Activated CD4-positive, alpha-beta T cell treated with anti-CD3 and anti-CD28 coated beads, Interleukin-2, Interleukin-4, amounts not matched to agents 100 ng/mL and 50 ng/mL, durations not matched to agents 16 hours and 8 hours (primary cell): ENCODE measurements around the gene FILIP1L.
A peak's percentile ranks its signal among the peaks of the same experiment; 100 is the strongest.
"Not testable (repeated sequence)": the region's sequence is repeated elsewhere in the genome, so short reads cannot be mapped to it uniquely, and the experiment has no call there.

Experiments
- DNase-seq: peaks from one replicate; pipeline ENCODE4 v3.0.0-alpha.2; 2020; ENCODE audit warnings: low spot score

The FILIP1L gene

GRCh38 chr3:99841949-99842348 lies 272.4 kb downstream of the FILIP1L start:
- DNase-seq, result not testable (repeated sequence)

DNA sequence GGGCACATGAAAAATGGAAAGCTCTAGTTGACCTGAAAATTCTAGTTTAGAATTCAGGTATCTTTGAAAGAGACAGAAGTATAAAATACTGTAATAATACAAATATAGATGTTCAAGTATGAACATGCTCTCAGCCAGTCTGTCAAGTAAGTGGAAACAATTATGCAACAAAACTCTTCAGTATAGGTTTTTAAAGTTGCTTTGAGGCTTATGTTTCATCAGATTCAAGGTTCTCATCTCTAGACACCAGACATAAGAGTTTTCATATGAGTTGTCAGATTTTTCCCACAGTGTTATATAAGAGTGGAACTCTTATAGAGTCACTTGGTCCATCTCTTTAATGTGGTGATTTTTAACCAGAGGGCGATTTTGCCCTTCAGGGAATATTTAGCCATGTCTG lies 274.7 kb downstream of the FILIP1L start:
- DNase-seq, result no peak

DNA sequence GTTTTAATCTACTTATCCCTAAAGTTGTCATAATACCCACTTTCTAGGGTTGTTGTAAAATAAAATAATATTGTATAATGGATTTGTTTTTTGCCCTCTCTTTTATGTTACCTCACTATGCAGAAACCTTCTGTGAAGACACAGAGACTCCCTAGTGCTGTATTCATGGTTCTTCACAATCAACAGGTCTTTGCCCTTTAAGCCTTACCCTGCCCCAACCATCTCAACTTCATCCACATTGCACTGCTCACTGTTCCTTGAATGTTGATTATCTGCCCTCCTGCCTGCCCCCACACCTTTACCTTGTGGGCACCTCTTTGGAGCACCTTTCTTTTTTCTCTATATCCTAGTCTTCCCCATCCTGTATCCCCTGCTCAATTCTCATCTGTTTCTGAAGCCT lies 275.5 kb downstream of the FILIP1L start:
- no peak for DNase-seq

DNA sequence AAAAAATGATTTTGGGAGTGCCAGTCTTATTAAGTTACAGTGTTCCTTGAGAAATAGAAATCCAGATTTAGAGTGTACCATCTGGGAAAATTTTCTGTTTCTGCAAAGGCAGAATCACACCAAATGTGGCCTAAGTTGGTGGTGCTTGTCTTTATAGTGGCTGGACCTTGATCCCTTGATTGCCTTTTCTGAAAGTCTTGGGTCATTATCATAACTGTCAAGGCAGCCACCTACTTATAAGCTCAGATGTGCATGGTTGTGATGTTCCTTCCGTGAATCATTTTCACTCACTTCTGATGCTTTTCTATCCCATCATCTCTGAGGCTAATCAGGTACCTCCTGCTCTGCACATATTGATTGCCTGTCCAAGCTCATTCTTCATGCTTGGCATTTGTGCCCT lies 276.6 kb downstream of the FILIP1L start:
- DNase-seq, result no peak

DNA sequence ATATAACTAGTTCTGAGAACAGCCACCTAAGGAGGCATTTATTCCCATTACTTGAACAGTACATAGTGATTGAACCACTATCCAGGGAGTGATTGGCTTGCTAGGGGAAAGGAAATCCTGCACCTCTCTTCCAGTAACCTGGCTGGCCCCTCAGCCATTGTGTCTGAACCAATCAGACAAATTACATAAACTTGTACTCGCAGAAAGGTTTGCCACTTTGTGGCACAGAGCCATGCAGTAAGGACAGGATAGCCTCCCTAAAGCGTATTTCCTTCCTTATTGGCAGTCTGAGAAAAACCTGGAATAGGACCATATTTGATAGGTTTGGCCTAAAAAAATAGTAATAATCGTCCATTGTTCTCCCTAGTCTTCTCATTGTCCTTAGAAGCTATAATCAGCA lies 277.6 kb downstream of the FILIP1L start:
- no peak for DNase-seq

DNA sequence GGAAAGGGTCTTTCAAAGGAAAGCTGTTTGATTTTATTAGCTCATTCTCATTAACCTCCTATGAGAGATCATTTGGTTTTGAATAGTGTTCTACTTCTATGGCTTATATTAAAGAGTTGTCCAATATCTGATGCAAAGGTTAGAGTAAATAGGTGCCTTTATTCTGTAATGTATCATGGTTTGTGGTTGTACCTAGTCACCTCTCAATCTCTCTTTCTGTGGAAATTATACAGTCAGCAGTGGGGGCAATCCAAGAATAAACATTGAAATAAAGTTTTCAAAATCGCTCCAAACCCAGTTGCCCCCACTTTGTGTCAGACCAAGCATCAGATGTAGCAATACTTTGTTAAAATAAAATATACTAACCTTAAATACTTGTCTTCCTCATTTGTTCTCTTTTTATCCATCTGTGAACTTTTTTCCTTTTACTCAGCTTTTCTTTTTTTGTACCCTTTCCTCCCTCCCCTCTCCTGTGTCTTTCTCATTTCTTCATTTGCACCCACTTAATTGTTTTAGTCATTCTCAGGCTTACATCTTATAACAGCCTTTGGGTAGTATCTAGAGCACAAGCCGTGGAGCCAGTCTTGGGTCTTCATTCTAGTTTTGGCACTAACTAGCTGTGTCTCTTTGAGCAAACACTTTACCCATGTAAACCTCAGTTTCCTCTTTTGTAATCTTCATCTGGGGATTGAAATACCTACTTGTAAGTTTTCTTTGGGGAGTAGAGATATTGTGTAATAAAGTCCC lies 279.9 kb downstream of the FILIP1L start:
- no peak for DNase-seq

DNA sequence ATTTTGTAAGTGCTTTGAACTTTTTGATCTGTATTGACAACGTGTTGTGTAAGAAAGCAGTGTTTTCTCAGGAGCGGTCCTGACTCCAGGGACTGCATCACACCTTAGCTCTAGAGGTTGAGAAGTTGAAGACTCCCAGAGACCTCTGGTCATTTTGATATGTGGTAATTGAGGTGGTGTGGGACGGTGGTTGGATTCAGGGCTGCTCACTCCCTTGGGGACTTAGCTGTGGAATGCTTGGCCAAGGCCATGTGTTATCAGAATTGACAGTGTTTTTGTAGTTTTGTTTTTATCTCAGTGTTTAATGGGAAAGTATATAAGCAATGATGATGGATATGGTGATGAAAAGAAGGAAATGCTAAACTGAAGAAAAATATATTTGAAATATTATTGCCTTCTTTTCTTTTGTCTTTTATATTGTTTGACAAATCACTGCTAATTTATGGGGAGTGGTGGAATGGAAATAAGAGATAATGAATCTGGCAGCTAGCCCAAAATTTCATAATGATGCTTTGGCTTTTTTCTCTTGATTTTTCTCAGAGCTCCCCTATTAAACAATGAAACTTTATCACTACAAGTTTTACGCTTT lies 280.6 kb downstream of the FILIP1L start:
- no peak for DNase-seq

GRCh38 chr3:99829844-99830243 lies 284.5 kb downstream of the FILIP1L start:
- DNase-seq, result no peak

DNA sequence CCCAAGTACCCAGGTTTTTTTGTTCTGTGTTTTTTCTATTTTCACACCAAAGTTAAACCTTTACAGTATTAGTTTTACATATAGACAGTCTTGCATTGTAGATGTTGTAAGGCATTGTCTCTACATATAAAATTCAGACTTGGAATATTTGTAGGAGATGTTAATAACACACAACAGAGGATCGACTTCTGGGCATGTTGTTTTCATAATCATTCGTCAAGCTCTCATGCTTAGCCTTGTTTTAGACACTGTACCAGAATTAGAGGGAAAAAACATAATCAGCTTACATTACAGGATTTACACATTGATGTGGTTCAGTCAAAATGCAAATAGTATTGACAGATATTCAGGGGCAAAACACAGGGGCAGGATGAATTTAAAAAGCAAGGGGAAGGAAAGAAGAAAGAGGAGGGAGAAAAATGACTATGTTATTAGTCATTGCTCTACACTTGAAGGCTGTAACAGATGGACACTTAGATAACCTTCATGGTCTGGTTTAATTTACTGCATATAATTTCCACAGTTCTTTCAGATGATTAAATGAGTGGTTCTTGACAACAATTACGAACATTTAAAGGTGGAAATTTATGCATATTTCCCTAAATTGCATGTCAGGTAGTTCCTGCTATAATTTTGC lies 289.2 kb downstream of the FILIP1L start:
- DNase-seq, result peak; percentile 52

GRCh38 chr3:99823723-99824711 lies 290.3 kb downstream of the FILIP1L start:
- DNase-seq, result no peak

DNA sequence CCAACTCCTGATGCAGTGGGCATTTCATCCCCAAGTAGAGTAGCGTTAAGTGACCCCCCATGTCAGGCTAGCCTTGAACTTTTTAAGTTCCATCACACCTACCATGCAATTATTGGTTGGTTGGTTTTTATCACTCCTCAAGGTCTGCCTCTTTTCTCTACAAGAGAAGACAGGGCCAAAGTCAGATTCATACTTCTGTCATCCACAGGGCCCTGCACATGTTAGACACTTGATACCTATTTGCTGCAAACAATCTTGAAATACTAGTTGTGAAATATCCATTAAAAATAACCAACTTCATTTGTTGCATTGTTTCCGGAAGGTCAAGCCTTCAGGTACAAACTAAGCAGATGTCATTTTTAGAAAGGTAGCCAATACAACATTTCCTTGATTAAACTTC lies 295.5 kb downstream of the FILIP1L start:
- DNase-seq, result no peak

GRCh38 chr3:99817437-99818240 lies 296.7 kb downstream of the FILIP1L start, which contains the start of gene CMSS1:
TSS of gene CMSS1 (plus strand) at chr3:99817862.
- peak; percentile 94 for DNase-seq

DNA sequence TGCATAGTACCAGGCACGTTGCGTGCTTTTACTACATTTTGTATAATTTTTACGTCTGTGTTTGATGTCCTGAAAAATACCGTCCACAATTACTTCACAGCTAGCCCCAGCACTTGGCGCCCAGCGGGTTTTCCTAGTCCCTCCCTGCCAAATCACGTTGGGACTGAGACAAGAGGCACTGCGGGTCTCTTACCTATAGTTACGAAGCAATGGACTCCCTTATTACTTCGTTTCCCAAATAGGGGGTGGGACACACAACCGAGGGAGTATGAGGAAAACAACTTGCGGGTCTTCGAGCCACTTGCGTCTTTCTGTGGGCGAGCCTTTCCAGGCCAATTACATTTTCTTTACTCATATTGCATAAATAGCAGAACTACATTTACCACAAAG lies 297.3 kb downstream of the FILIP1L start:
- no peak for DNase-seq

DNA sequence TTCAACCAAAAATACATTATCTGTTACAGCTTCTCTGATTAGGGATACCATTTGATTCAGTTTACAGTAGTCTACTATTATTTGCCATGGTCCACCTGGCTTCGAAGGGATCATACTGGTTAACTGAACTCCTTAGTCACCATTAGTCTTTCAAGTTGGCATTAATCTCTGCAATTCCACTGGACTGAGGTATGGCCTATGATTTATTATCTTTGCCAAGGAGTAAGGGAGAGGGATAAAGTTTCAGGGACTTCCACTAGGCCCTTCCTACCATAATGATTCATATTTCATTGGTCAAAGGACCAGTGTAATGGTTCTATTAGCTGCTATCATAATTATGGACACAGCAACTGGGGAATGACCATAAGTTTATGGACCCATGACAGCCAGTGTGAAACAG lies 303.9 kb downstream of the FILIP1L start:
- DNase-seq, result no peak

GRCh38 chr3:99809565-99809964 lies 304.7 kb downstream of the FILIP1L start:
- DNase-seq, result no peak

GRCh38 chr3:99808163-99808794 lies 306.0 kb downstream of the FILIP1L start:
- peak; percentile 39 for DNase-seq

GRCh38 chr3:99805160-99805559 lies 309.1 kb downstream of the FILIP1L start:
- no peak for DNase-seq

- DNase-seq, result no peak
Observed at GRCh38 chr3:99803297-99803696, 311.0 kb downstream of the FILIP1L start.

GRCh38 chr3:99799422-99799821 lies 314.9 kb downstream of the FILIP1L start:
- DNase-seq, result no peak

DNA sequence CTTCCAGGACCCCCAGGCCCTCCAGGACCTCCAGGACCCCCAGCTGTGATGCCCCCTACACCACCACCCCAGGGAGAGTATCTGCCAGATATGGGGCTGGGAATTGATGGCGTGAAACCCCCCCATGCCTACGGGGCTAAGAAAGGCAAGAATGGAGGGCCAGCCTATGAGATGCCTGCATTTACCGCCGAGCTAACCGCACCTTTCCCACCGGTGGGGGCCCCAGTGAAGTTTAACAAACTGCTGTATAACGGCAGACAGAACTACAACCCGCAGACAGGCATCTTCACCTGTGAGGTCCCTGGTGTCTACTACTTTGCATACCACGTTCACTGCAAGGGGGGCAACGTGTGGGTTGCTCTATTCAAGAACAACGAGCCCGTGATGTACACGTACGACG lies 318.7 kb downstream of the FILIP1L start:
- DNase-seq, result no peak

DNA sequence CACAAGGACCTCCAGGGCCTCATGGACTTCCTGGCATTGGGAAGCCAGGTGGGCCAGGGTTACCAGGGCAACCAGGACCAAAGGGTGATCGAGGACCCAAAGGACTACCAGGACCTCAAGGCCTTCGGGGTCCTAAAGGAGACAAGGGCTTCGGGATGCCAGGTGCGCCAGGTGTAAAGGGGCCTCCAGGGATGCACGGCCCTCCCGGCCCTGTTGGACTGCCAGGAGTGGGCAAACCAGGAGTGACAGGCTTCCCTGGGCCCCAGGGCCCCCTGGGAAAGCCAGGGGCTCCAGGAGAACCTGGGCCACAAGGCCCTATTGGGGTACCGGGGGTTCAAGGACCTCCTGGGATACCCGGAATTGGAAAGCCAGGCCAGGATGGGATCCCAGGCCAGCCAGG lies 319.8 kb downstream of the FILIP1L start:
- no peak for DNase-seq
